ENCODE measurements around the gene GTF2B.
"Not testable (repeated sequence)": the region's sequence is repeated elsewhere in the genome, so short reads cannot be mapped to it uniquely, and the experiment has no call there.

The GTF2B gene

GRCh38 chr1:88825721-88826120, 65.6 kb downstream of the GTF2B start:
- H3K4me3 ChIP-seq (ENCODE audit: low read length): no peak overlapping the region
- H3K9ac ChIP-seq (ENCODE audit: low read length): no peak overlapping the region
- no peaks in the 10 kb centered on the region for H3K9me3 ChIP-seq (ENCODE audit: control insufficient read depth, low read depth, low read length)
- no peak overlapping the region for H3K27ac ChIP-seq (ENCODE audit: low read length)
- H3K27me3 ChIP-seq (ENCODE audit: control insufficient read depth, insufficient read depth, low read length): no peaks in the 10 kb centered on the region
- peaks cover 14% of the 10 kb centered on the region for H3K36me3 ChIP-seq (ENCODE audit: control insufficient read depth, low read depth, low read length)
- H3K4me1 ChIP-seq (ENCODE audit: control insufficient read depth, low read depth, low read length): peaks cover 5% of the 10 kb centered on the region

- H3K27me3 ChIP-seq (ENCODE audit: control insufficient read depth, insufficient read depth, low read length); H3K9me3 ChIP-seq (ENCODE audit: control insufficient read depth, low read depth, low read length); H3K36me3 ChIP-seq (ENCODE audit: control insufficient read depth, low read depth, low read length); H3K9ac ChIP-seq (ENCODE audit: low read length); H3K4me1 ChIP-seq (ENCODE audit: control insufficient read depth, low read depth, low read length); H3K27ac ChIP-seq (ENCODE audit: low read length); H3K4me3 ChIP-seq (ENCODE audit: low read length): not testable (repeated sequence)
Measured at GRCh38 chr1:88819642-88820041, 71.7 kb downstream of the GTF2B start.

- Histone ChIP-seq H3K9me3 (ENCODE audit: control insufficient read depth, low read depth, low read length) (no peaks in the 10 kb centered on the region), H3K9ac (ENCODE audit: low read length) (no peak overlapping the region), H3K27ac (ENCODE audit: low read length) (no peak overlapping the region), H3K4me1 (ENCODE audit: control insufficient read depth, low read depth, low read length) (no peaks in the 10 kb centered on the region), H3K36me3 (ENCODE audit: control insufficient read depth, low read depth, low read length) (peaks cover 13% of the 10 kb centered on the region), H3K27me3 (ENCODE audit: control insufficient read depth, insufficient read depth, low read length) (no peaks in the 10 kb centered on the region), H3K4me3 (ENCODE audit: low read length) (no peak overlapping the region)
Measured at GRCh38 chr1:88813471-88813870, 77.9 kb downstream of the GTF2B start.

GRCh38 chr1:88812366-88812765, 79.0 kb downstream of the GTF2B start:
- no peaks in the 10 kb centered on the region for H3K4me1 ChIP-seq (ENCODE audit: control insufficient read depth, low read depth, low read length)
- no peak overlapping the region for H3K9ac ChIP-seq (ENCODE audit: low read length)
- no peak overlapping the region for H3K4me3 ChIP-seq (ENCODE audit: low read length)
- no peaks in the 10 kb centered on the region for H3K9me3 ChIP-seq (ENCODE audit: control insufficient read depth, low read depth, low read length)
- no peaks in the 10 kb centered on the region for H3K27me3 ChIP-seq (ENCODE audit: control insufficient read depth, insufficient read depth, low read length)
- peaks cover 18% of the 10 kb centered on the region for H3K36me3 ChIP-seq (ENCODE audit: control insufficient read depth, low read depth, low read length)
- no peak overlapping the region for H3K27ac ChIP-seq (ENCODE audit: low read length)

- Histone ChIP-seq H3K36me3 (ENCODE audit: control insufficient read depth, low read depth, low read length) (peaks cover 58% of the 10 kb centered on the region), H3K9ac (ENCODE audit: low read length) (no peak overlapping the region), H3K4me3 (ENCODE audit: low read length) (no peak overlapping the region), H3K4me1 (ENCODE audit: control insufficient read depth, low read depth, low read length) (no peaks in the 10 kb centered on the region), H3K27me3 (ENCODE audit: control insufficient read depth, insufficient read depth, low read length) (no peaks in the 10 kb centered on the region), H3K9me3 (ENCODE audit: control insufficient read depth, low read depth, low read length) (peaks cover 9% of the 10 kb centered on the region), H3K27ac (ENCODE audit: low read length) (no peak overlapping the region)
Measured at GRCh38 chr1:88803444-88803843, 87.9 kb downstream of the GTF2B start.

- no peak overlapping the region for H3K4me3 ChIP-seq (ENCODE audit: low read length)
- H3K27me3 ChIP-seq (ENCODE audit: control insufficient read depth, insufficient read depth, low read length): no peaks in the 10 kb centered on the region
- H3K9ac ChIP-seq (ENCODE audit: low read length): no peak overlapping the region
- H3K9me3 ChIP-seq (ENCODE audit: control insufficient read depth, low read depth, low read length): peaks cover 9% of the 10 kb centered on the region
- H3K27ac ChIP-seq (ENCODE audit: low read length): no peak overlapping the region
- H3K36me3 ChIP-seq (ENCODE audit: control insufficient read depth, low read depth, low read length): peaks cover 58% of the 10 kb centered on the region
- H3K4me1 ChIP-seq (ENCODE audit: control insufficient read depth, low read depth, low read length): no peaks in the 10 kb centered on the region
Measured at GRCh38 chr1:88802950-88803349, 88.4 kb downstream of the GTF2B start.
